Ishikawa (cell line): ENCODE measurements around the gene SLC35E3.

Experiments
- CEBPB ChIP-seq: IDR thresholded peaks from 2 replicates; pipeline ENCODE4 v1.6.1; 2012
- EGR1 ChIP-seq: IDR thresholded peaks from 2 replicates; pipeline ENCODE4 v1.6.1; 2012
- EP300 ChIP-seq: IDR thresholded peaks from 2 replicates; pipeline ENCODE4 v1.6.1; 2012; ENCODE audit warnings: borderline replicate concordance
- NFIC ChIP-seq: IDR thresholded peaks from 2 replicates; pipeline ENCODE4 v1.6.1; 2012
- RAD21 ChIP-seq: IDR thresholded peaks from 2 replicates; pipeline ENCODE4 v1.6.1; 2012; ENCODE audit warnings: low read depth
- TAF1 ChIP-seq: IDR thresholded peaks from 2 replicates; pipeline ENCODE4 v1.6.1; 2012; ENCODE audit warnings: low read depth, mild to moderate bottlenecking
- YY1 ChIP-seq: IDR thresholded peaks from 2 replicates; pipeline ENCODE4 v1.6.1; 2012; ENCODE audit warnings: low read depth
- TF ChIP-seq, protein P1 (sequence below): IDR thresholded peaks from 2 replicates; pipeline ENCODE4 v1.6.1; 2012
- TF ChIP-seq, protein P2 (sequence below): IDR thresholded peaks from 2 replicates; pipeline ENCODE4 v1.6.1; 2012; ENCODE audit warnings: low read depth, mild to moderate bottlenecking
- TF ChIP-seq, protein P3 (sequence below): IDR thresholded peaks from 2 replicates; pipeline ENCODE4 v1.6.1; 2012

DNA sequence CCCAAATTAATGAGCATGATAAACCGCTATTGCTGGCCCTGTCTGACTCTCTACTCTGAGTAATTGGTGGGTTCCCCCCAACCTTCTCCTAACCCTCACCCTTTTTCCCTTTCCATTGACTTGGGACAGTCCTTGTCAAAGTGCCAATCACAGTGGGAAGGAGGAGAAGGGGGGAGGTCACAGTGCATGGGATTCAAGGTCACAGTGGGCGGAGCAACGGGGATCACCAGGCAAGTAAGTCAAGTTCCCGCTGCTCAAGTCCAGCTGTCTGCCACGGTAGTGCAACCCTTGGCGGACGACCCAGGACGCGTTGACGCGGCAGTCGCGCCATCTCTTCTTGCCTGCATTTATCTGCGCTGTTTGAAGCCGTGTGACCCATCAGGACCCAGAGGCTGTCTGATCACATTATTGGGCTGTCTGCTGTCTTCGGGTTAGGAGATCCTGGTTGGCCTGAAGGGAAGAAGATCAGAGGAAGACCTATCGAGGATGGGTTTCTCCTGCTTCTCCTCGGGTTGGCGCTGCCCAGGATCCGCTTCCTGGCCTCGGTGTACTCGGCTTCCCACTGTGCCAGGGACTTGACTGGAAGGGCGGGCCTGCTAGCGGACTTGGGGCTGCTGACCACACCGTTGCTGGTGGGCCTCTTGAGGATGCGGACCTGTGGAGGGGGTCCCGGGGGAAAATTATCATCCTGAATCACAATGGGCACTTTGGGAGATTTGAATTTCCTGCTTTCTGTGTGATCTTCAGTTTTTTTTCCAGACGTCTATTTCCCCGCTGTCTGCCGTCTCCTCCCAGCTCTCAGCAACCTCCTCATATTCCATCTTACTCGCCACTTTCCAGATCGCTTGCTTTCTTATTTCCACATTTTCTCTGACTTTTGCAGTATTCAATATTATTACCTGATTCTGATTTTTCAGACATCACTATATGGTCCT lies 58.9 kb downstream of the SLC35E3 start:
- TF ChIP-seq CEBPB (no peak), EP300 (no peak), NFIC (no peak), YY1 (no peak), TAF1 (no peak), RAD21 (no peak), EGR1 (no peak)
- TF ChIP-seq, protein P1, sequence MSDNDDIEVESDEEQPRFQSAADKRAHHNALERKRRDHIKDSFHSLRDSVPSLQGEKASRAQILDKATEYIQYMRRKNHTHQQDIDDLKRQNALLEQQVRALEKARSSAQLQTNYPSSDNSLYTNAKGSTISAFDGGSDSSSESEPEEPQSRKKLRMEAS = no peak
- TF ChIP-seq, protein P2, sequence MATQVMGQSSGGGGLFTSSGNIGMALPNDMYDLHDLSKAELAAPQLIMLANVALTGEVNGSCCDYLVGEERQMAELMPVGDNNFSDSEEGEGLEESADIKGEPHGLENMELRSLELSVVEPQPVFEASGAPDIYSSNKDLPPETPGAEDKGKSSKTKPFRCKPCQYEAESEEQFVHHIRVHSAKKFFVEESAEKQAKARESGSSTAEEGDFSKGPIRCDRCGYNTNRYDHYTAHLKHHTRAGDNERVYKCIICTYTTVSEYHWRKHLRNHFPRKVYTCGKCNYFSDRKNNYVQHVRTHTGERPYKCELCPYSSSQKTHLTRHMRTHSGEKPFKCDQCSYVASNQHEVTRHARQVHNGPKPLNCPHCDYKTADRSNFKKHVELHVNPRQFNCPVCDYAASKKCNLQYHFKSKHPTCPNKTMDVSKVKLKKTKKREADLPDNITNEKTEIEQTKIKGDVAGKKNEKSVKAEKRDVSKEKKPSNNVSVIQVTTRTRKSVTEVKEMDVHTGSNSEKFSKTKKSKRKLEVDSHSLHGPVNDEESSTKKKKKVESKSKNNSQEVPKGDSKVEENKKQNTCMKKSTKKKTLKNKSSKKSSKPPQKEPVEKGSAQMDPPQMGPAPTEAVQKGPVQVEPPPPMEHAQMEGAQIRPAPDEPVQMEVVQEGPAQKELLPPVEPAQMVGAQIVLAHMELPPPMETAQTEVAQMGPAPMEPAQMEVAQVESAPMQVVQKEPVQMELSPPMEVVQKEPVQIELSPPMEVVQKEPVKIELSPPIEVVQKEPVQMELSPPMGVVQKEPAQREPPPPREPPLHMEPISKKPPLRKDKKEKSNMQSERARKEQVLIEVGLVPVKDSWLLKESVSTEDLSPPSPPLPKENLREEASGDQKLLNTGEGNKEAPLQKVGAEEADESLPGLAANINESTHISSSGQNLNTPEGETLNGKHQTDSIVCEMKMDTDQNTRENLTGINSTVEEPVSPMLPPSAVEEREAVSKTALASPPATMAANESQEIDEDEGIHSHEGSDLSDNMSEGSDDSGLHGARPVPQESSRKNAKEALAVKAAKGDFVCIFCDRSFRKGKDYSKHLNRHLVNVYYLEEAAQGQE = no peak
- TF ChIP-seq, protein P3, sequence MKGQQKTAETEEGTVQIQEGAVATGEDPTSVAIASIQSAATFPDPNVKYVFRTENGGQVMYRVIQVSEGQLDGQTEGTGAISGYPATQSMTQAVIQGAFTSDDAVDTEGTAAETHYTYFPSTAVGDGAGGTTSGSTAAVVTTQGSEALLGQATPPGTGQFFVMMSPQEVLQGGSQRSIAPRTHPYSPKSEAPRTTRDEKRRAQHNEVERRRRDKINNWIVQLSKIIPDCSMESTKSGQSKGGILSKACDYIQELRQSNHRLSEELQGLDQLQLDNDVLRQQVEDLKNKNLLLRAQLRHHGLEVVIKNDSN = no peak
